ENCODE data around the gene SLC7A5.
"Not testable (repeated sequence)": the region's sequence is repeated elsewhere in the genome, so short reads cannot be mapped to it uniquely, and the experiment has no call there.

SLC7A5 gene

GRCh38 chr16:87790292-87791100 is 78.8 kb downstream of the SLC7A5 start:
- in situ Hi-C loops (cut with HindIII; ENCODE audit: low pct_unique_long_range_greater_than_20kb, low sequenced_read_pairs): no loop called here
- no peak for TF ChIP-seq JUND (IDR thresholded peaks at IDR 0.05; ENCODE audit: low read depth)
- DNase-seq (ENCODE audit: low read depth in 1 of 2, low spot score in 1 of 2): peak; percentile 55 to 62

- TF ChIP-seq JUND (IDR thresholded peaks at IDR 0.05; ENCODE audit: low read depth): peak; percentile 83; the same call in 1 of the 2 replicates
- peak; percentile 73 to 94 for DNase-seq (ENCODE audit: low read depth in 1 of 2, low spot score in 1 of 2)
- in situ Hi-C loops (cut with HindIII; ENCODE audit: low pct_unique_long_range_greater_than_20kb, low sequenced_read_pairs): no loop called here
These were observed 79.6 kb downstream of the SLC7A5 start for GRCh38 chr16:87789437-87790291.

- peak in 1 of 2 experiments; percentile 41 for DNase-seq (ENCODE audit: low read depth in 1 of 2, low spot score in 1 of 2)
- in situ Hi-C loops (cut with HindIII; ENCODE audit: low pct_unique_long_range_greater_than_20kb, low sequenced_read_pairs): not testable (repeated sequence)
These were observed 80.4 kb downstream of the SLC7A5 start for GRCh38 chr16:87788730-87789436.

- in situ Hi-C loops (cut with HindIII; ENCODE audit: low pct_unique_long_range_greater_than_20kb, low sequenced_read_pairs); DNase-seq (ENCODE audit: low read depth in 1 of 2, low spot score in 1 of 2): not testable (repeated sequence)
These were observed 81.7 kb downstream of the SLC7A5 start for GRCh38 chr16:87787451-87788091.

GRCh38 chr16:87784812-87785211 is 84.5 kb downstream of the SLC7A5 start:
- TF ChIP-seq JUND (IDR thresholded peaks at IDR 0.05; ENCODE audit: low read depth): no peak
- in situ Hi-C loops (cut with HindIII; ENCODE audit: low pct_unique_long_range_greater_than_20kb, low sequenced_read_pairs): no loop called here
- DNase-seq (ENCODE audit: low read depth in 1 of 2, low spot score in 1 of 2): no peak

- no peak for DNase-seq (ENCODE audit: low read depth in 1 of 2, low spot score in 1 of 2)
- TF ChIP-seq JUND (IDR thresholded peaks at IDR 0.05; ENCODE audit: low read depth): no peak
- in situ Hi-C loops (cut with HindIII; ENCODE audit: low pct_unique_long_range_greater_than_20kb, low sequenced_read_pairs): no loop called here
These were observed 87.3 kb downstream of the SLC7A5 start for GRCh38 chr16:87782033-87782432.

GRCh38 chr16:87780385-87780989 is 88.8 kb downstream of the SLC7A5 start:
- TF ChIP-seq JUND (IDR thresholded peaks at IDR 0.05; ENCODE audit: low read depth): no peak
- DNase-seq (ENCODE audit: low read depth in 1 of 2, low spot score in 1 of 2): no peak
- in situ Hi-C loops (cut with HindIII; ENCODE audit: low pct_unique_long_range_greater_than_20kb, low sequenced_read_pairs): no loop called here

Measured in T47D (cell line).